GM18499 (cell line): Measurements from ENCODE around the gene NCF2.
"Not testable (repeated sequence)": the region's sequence is repeated elsewhere in the genome, so short reads cannot be mapped to it uniquely, and the experiment has no call there.

Experiments
- ATAC-seq: cut with Tn5 transposase; IDR thresholded peaks from one replicate; pipeline ENCODE4 v1.9.1; 2021; ENCODE audit warnings: moderate number of reproducible peaks; ENCODE audit not compliant: insufficient read depth, unreplicated experiment

Gene NCF2

GRCh38 chr1:183612975-183613374, 22.7 kb upstream of the NCF2 start:
- not testable (repeated sequence) for ATAC-seq

GRCh38 chr1:183612407-183612806, 22.1 kb upstream of the NCF2 start:
- no peak for ATAC-seq

GRCh38 chr1:183611021-183611420, 20.8 kb upstream of the NCF2 start:
- ATAC-seq = no peak

GRCh38 chr1:183609759-183610452, 19.6 kb upstream of the NCF2 start:
- no peak for ATAC-seq

- ATAC-seq = peak; percentile 43
Measured at GRCh38 chr1:183609313-183609712, 19.1 kb upstream of the NCF2 start.

- ATAC-seq = no peak
Measured at GRCh38 chr1:183607322-183607980, 17.2 kb upstream of the NCF2 start.

- no peak for ATAC-seq
Measured at GRCh38 chr1:183605904-183606303, 15.6 kb upstream of the NCF2 start.

GRCh38 chr1:183604815-183605214, 14.6 kb upstream of the NCF2 start:
- no peak for ATAC-seq

GRCh38 chr1:183604038-183604808, 14.0 kb upstream of the NCF2 start:
- no peak for ATAC-seq

- ATAC-seq = no peak
Measured at GRCh38 chr1:183602510-183602909, 12.3 kb upstream of the NCF2 start.

GRCh38 chr1:183600634-183601033, 10.4 kb upstream of the NCF2 start:
- no peak for ATAC-seq

GRCh38 chr1:183600136-183600535, 9.9 kb upstream of the NCF2 start:
- no peak for ATAC-seq

GRCh38 chr1:183598386-183598785, 8.1 kb upstream of the NCF2 start:
- no peak for ATAC-seq

- no peak for ATAC-seq
Measured at GRCh38 chr1:183597656-183598347, 7.5 kb upstream of the NCF2 start.

- ATAC-seq = no peak
Measured at GRCh38 chr1:183596500-183596899, 6.2 kb upstream of the NCF2 start.

GRCh38 chr1:183595537-183595936, 5.3 kb upstream of the NCF2 start:
- no peak for ATAC-seq

- peak; percentile 32 for ATAC-seq
Measured at GRCh38 chr1:183593356-183593755, 3.1 kb upstream of the NCF2 start.

- ATAC-seq = no peak
Measured at GRCh38 chr1:183592733-183593132, 2.5 kb upstream of the NCF2 start.

GRCh38 chr1:183589874-183590243, 400 bp downstream of the NCF2 start:
- ATAC-seq = no peak

- ATAC-seq = no peak
Measured at GRCh38 chr1:183589384-183589783, 875 bp downstream of the NCF2 start.

- no peak for ATAC-seq
Measured at GRCh38 chr1:183588827-183589226, 1.4 kb downstream of the NCF2 start.
